ENCODE results near the gene ZBP1.

Gene ZBP1

DNA sequence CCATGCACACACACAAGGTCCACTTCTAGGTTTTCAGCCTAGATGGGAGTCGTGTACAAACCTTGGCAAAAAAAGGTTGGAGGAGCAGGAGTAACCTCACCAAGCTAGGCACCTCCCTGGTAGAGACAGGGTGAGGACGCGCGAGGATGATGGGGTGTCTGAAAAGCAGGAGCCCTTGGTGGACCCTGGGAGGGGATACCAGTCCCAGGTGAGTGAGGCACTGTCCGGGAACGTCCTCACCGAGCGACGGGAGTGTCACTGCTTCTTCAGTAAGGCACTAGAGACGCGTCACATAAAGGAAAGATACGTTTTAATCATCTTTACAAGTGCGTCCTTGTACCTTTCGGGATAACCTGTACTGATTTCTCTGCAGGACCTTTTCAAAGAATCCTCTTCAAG lies 29.4 kb upstream of the ZBP1 start:
- DNase-seq (ENCODE audit: low read depth in 2 of 2): no peak
- TF ChIP-seq, protein P1, sequence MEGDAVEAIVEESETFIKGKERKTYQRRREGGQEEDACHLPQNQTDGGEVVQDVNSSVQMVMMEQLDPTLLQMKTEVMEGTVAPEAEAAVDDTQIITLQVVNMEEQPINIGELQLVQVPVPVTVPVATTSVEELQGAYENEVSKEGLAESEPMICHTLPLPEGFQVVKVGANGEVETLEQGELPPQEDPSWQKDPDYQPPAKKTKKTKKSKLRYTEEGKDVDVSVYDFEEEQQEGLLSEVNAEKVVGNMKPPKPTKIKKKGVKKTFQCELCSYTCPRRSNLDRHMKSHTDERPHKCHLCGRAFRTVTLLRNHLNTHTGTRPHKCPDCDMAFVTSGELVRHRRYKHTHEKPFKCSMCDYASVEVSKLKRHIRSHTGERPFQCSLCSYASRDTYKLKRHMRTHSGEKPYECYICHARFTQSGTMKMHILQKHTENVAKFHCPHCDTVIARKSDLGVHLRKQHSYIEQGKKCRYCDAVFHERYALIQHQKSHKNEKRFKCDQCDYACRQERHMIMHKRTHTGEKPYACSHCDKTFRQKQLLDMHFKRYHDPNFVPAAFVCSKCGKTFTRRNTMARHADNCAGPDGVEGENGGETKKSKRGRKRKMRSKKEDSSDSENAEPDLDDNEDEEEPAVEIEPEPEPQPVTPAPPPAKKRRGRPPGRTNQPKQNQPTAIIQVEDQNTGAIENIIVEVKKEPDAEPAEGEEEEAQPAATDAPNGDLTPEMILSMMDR (IDR thresholded peaks at IDR 0.05; ENCODE audit: low read depth, low read length): no peak
- no peak overlapping the region for H3K4me3 ChIP-seq (replicated peaks in 1 of 2; ENCODE audit: low read depth in 2 of 2, low read length in 2 of 2)

DNA sequence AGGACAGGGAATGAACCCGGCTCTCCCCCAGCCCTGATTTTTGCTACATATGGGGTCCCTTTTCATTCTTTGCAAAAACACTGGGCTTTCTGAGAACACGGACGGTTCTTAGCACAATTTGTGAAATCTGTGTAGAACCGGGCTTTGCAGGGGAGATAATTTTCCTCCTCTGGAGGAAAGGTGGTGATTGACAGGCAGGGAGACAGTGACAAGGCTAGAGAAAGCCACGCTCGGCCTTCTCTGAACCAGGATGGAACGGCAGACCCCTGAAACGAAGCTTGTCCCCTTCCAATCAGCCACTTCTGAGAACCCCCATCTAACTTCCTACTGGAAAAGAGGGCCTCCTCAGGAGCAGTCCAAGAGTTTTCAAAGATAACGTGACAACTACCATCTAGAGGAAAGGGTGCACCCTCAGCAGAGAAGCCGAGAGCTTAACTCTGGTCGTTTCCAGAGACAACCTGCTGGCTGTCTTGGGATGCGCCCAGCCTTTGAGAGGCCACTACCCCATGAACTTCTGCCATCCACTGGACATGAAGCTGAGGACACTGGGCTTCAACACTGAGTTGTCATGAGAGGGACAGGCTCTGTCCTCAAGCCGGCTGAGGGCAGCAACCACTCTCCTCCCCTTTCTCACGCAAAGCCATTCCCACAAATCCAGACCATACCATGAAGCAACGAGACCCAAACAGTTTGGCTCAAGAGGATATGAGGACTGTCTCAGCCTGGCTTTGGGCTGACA lies 28.8 kb upstream of the ZBP1 start:
- H3K4me3 ChIP-seq (replicated peaks in 1 of 2; ENCODE audit: low read depth in 2 of 2, low read length in 2 of 2): no peak overlapping the region
- TF ChIP-seq, protein P1 (IDR thresholded peaks at IDR 0.05; ENCODE audit: low read depth, low read length): no peak
- no peak for DNase-seq (ENCODE audit: low read depth in 2 of 2)

DNA sequence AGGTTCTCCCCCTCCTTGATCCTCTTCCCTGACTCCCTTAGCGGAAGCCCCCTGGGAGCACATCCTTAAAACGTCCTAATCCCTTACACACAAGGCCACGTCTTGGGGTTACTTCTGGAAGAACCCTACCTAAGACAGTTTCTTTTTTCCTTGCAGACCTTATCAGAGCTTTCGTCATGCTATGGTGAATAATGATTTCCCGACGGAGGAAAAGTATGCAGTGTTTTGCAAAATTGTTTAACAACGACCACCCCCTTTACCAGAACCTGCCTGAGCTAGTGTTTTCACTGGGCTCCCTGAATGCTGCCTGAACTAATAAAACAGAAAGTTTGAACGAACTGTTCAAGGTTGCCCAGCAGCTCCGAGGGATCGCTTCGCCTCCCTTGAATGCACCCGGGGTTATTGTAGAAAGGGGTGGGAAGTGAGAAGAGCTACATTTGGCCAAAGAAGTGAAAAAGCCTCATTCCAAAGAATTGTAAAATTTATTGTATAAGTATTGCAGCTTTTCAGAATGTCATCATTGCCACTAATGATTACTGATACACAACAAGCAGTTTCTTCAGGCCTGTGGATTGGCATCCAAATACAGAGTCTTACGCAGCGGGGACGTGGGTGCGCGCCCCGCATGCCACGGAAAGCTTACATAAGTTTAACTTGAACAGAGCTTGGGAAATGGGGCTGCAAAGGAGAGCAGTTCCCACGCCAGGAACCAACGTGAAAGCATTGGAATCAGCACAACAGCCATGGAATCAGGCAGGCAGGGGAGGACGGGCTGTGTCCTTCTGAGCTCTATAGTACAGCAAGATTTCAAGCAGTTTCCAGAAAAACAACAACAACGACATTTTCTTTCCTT lies 27.9 kb upstream of the ZBP1 start:
- H3K4me3 ChIP-seq (replicated peaks in 1 of 2; ENCODE audit: low read depth in 2 of 2, low read length in 2 of 2): no peak overlapping the region
- TF ChIP-seq, protein P1 (IDR thresholded peaks at IDR 0.05; ENCODE audit: low read depth, low read length): no peak

DNA sequence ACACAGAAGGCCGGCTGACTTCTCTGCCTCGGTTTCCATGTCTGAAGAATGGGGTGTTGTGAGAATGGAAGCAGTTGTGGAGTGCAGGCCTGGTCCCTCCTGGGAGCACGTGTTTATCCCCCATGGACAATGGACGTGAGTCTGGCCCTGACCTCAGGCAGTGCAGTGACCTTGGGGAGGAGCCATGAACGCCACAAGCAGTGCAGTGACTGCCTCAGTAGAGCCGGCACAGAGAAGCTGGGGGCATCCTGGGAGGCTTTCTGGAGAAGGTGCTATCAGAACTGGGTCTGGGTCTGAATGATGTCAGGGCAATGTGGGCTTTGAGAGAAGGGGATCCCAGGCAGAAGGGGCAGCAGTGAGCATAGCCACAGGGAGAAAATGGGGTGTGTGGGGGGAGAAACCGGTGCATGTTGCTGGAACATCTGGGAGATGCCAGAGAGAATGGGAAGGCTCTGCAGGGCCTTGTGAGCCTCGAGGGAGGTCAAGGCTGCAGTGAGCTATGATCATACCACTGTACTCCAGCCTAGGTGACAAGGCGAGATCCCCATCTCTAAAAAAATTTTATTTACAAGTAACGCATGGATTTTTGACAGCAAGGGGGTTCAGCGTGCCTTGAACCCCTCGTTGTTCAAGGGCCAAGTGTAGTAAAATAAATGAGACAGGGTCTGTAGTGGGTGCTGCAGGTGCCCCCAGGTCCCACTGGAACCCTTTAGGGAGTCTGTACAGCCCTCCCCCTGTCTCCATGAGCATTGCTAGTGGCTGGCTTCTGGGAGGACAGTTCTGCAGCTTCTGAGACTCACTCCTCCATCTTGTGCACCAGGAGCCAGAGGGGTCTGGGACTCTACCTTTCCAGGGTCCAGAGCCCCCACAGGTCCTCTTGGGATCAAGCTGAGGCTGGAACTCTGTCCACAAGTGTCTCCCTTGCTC lies 27.0 kb upstream of the ZBP1 start:
- TF ChIP-seq, protein P1 (IDR thresholded peaks at IDR 0.05; ENCODE audit: low read depth, low read length): no peak

More for the DNA sequence above, 27.9 kb upstream of the ZBP1 start:
- no peak for DNase-seq (ENCODE audit: low read depth in 2 of 2)

DNA sequence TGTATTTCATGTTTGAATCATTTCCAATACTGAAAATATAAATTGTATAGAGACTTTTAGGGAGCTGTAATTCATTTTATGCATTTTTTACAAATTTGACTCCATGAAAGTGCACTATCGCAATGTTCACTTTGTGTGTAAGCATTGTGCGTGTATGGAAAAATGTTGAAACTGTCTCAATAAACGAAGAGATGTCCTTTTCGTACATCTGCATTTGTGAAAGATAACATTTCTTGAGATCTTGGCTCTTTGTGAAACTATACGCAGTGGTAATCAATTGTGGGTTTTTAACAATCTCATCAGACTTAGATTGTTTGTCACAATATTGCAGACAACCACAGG lies 18.6 kb upstream of the ZBP1 start:
- H3K4me3 ChIP-seq (replicated peaks in 1 of 2; ENCODE audit: low read depth in 2 of 2, low read length in 2 of 2): no peak overlapping the region
- TF ChIP-seq, protein P1 (IDR thresholded peaks at IDR 0.05; ENCODE audit: low read depth, low read length): no peak
- DNase-seq (ENCODE audit: low read depth in 2 of 2): no peak

More for the DNA sequence above, 27.0 kb upstream of the ZBP1 start:
- no peak overlapping the region for H3K4me3 ChIP-seq (replicated peaks in 1 of 2; ENCODE audit: low read depth in 2 of 2, low read length in 2 of 2)
- no peak for DNase-seq (ENCODE audit: low read depth in 2 of 2)

DNA sequence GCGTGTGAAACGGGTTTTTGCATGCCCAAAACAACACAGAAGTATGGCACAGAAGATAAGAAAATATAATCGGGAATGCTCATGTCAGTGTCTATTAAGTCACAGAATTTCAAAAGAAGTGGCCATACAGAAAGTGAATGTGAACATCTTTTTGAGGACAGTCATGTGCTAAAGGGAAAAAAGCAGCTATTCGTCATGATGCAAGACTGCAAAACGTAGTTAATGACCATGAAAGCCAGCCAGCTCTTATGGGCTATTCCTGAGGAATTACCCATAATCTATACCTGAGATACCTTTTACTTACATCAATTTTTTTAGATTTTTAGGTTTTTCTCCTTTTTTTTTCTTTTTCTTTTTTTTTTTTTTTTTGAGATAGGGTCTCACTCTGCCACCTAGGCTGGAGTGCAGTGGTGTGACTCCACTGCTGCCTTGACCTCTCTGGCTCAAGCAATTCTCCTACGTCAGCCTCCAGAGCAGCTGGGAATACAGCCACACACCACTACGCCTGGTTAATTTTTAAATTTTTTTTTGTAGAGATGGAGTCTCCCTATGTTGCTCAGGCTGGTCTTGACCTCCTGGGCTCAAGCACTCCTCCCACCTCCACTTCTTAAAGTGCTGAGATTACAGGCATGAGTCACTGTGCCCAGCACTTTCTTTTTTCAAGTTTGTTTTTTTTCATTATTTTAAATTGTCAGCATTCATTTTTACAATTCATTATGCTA lies 18.1 kb upstream of the ZBP1 start:
- TF ChIP-seq, protein P1 (IDR thresholded peaks at IDR 0.05; ENCODE audit: low read depth, low read length): no peak
- H3K4me3 ChIP-seq (replicated peaks in 1 of 2; ENCODE audit: low read depth in 2 of 2, low read length in 2 of 2): no peak overlapping the region
- DNase-seq (ENCODE audit: low read depth in 2 of 2): peak in 1 of 2 donors; percentile 34
